MM.1S (cell line): ENCODE results near the gene ENPEP.

ENCODE experiments used
- DNase-seq: peaks from one replicate; pipeline ENCODE4 v3.0.0-alpha.2; 2015
- H2AFZ ChIP-seq: fragments of 300-600 bp; sonication (generic); 2 replicates; pipeline ENCODE4 v1.6.0; 2016; ENCODE audit warnings: antibody characterized with exemption, low read length
- H3F3A ChIP-seq: fragments of 300-600 bp; sonication (generic); 2 replicates; pipeline ENCODE4 v1.6.1; 2016; ENCODE audit warnings: mild to moderate bottlenecking, antibody characterized with exemption, low read length, moderate library complexity, mixed read lengths; ENCODE audit not compliant: insufficient read depth
- H3K27ac ChIP-seq: fragments of 300-600 bp; sonication (generic); 2 replicates; pipeline ENCODE4 v1.5.1; 2016; ENCODE audit warnings: mild to moderate bottlenecking, low read length
- H3K27me3 ChIP-seq: fragments of 300-600 bp; sonication (generic); replicated peaks from 2 replicates; pipeline ENCODE4 v1.6.0; 2016; ENCODE audit warnings: low read length; ENCODE audit not compliant: insufficient read depth
- H3K36me3 ChIP-seq: fragments of 300-600 bp; sonication (generic); replicated peaks from 2 replicates; pipeline ENCODE4 v1.6.1; 2016; ENCODE audit warnings: mild to moderate bottlenecking, low read length, mixed read lengths; ENCODE audit not compliant: insufficient read depth
- H3K4me1 ChIP-seq: fragments of 300-600 bp; sonication (generic); 2 replicates; pipeline ENCODE4 v1.6.1; 2016; ENCODE audit warnings: low read length, mixed read lengths
- H3K4me2 ChIP-seq: fragments of 300-600 bp; sonication (generic); 2 replicates; pipeline ENCODE4 v1.6.0; 2016; ENCODE audit warnings: low read depth, low read length
- H3K4me3 ChIP-seq: fragments of 300-600 bp; sonication (generic); 2 replicates; pipeline ENCODE4 v1.5.1; 2016; ENCODE audit warnings: low read length, mixed read lengths
- H3K79me2 ChIP-seq: fragments of 300-600 bp; sonication (generic); 2 replicates; pipeline ENCODE4 v1.6.1; 2016; ENCODE audit warnings: mixed run types, low read length, mixed read lengths
- H3K9ac ChIP-seq: fragments of 300-600 bp; sonication (generic); 2 replicates; pipeline ENCODE4 v1.6.1; 2016; ENCODE audit warnings: low read length, mixed read lengths
- H3K9me2 ChIP-seq: fragments of 300-600 bp; sonication (generic); replicated peaks from 2 replicates; pipeline ENCODE4 v1.6.1; 2016; ENCODE audit warnings: mild to moderate bottlenecking, low read length, mixed read lengths; ENCODE audit not compliant: insufficient read depth
- H3K9me3 ChIP-seq: fragments of 300-600 bp; sonication (generic); replicated peaks from 2 replicates; pipeline ENCODE4 v1.6.1; 2016; ENCODE audit warnings: mild to moderate bottlenecking, low read length, mixed read lengths; ENCODE audit not compliant: insufficient read depth
- H4K20me1 ChIP-seq: fragments of 300-600 bp; sonication (generic); 2 replicates; pipeline ENCODE4 v1.6.1; 2016; ENCODE audit warnings: mild to moderate bottlenecking, low read length, moderate library complexity, mixed read lengths; ENCODE audit not compliant: insufficient read depth
- EZH2 ChIP-seq: fragments of 300-600 bp; sonication (generic); optimal IDR thresholded peaks from 2 replicates; pipeline ENCODE3; 2017; ENCODE audit warnings: low read depth, mild to moderate bottlenecking, antibody characterized with exemption, low read length, mixed read lengths
- EZH2phosphoT487 ChIP-seq: fragments of 300-600 bp; sonication (generic); IDR thresholded peaks from 2 replicates; pipeline ENCODE4 v1.6.1; 2018; ENCODE audit warnings: antibody characterized with exemption, low read length
- TF ChIP-seq, protein P1 (sequence below): fragments of 300-600 bp; sonication (generic); IDR thresholded peaks from 2 replicates; pipeline ENCODE4 v1.5.1; 2016; ENCODE audit warnings: antibody characterized with exemption, low read length, mixed read lengths

Gene ENPEP

GRCh38 chr4:110493520-110493919, 17.6 kb downstream of the ENPEP start:
- no peak for DNase-seq
- Histone ChIP-seq H3K9ac (no peak overlapping the region), H3K4me2 (no peak overlapping the region), H3K4me3 (no peak overlapping the region), H2AFZ (no peak overlapping the region), H3K36me3 (no peaks in the 10 kb centered on the region), H3F3A (no peaks in the 10 kb centered on the region), H3K9me3 (no peaks in the 10 kb centered on the region), H3K27me3 (no peaks in the 10 kb centered on the region), H3K4me1 (peaks cover 5% of the 10 kb centered on the region), H3K27ac (no peak overlapping the region), H3K79me2 (no peaks in the 10 kb centered on the region), H4K20me1 (no peaks in the 10 kb centered on the region), H3K9me2 (no peaks in the 10 kb centered on the region)
- TF ChIP-seq, protein P1, sequence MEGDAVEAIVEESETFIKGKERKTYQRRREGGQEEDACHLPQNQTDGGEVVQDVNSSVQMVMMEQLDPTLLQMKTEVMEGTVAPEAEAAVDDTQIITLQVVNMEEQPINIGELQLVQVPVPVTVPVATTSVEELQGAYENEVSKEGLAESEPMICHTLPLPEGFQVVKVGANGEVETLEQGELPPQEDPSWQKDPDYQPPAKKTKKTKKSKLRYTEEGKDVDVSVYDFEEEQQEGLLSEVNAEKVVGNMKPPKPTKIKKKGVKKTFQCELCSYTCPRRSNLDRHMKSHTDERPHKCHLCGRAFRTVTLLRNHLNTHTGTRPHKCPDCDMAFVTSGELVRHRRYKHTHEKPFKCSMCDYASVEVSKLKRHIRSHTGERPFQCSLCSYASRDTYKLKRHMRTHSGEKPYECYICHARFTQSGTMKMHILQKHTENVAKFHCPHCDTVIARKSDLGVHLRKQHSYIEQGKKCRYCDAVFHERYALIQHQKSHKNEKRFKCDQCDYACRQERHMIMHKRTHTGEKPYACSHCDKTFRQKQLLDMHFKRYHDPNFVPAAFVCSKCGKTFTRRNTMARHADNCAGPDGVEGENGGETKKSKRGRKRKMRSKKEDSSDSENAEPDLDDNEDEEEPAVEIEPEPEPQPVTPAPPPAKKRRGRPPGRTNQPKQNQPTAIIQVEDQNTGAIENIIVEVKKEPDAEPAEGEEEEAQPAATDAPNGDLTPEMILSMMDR: no peak
- no peak for TF ChIP-seq EZH2
- TF ChIP-seq EZH2phosphoT487: no peak

GRCh38 chr4:110498420-110498819, 22.5 kb downstream of the ENPEP start:
- no peak overlapping the region for H3K4me3 ChIP-seq
- no peaks in the 10 kb centered on the region for H3K79me2 ChIP-seq
- no peaks in the 10 kb centered on the region for H3K27me3 ChIP-seq
- H3K9me3 ChIP-seq: no peaks in the 10 kb centered on the region
- H3K27ac ChIP-seq: no peak overlapping the region
- no peak overlapping the region for H3K9ac ChIP-seq
- no peaks in the 10 kb centered on the region for H3K4me1 ChIP-seq
- no peaks in the 10 kb centered on the region for H3K36me3 ChIP-seq
- no peaks in the 10 kb centered on the region for H4K20me1 ChIP-seq
- TF ChIP-seq, protein P1: no peak
- TF ChIP-seq EZH2 (no peak), EZH2phosphoT487 (no peak)
- DNase-seq: no peak
- no peaks in the 10 kb centered on the region for H3K9me2 ChIP-seq
- no peaks in the 10 kb centered on the region for H3F3A ChIP-seq
- H3K4me2 ChIP-seq: no peak overlapping the region
- no peak overlapping the region for H2AFZ ChIP-seq

DNA sequence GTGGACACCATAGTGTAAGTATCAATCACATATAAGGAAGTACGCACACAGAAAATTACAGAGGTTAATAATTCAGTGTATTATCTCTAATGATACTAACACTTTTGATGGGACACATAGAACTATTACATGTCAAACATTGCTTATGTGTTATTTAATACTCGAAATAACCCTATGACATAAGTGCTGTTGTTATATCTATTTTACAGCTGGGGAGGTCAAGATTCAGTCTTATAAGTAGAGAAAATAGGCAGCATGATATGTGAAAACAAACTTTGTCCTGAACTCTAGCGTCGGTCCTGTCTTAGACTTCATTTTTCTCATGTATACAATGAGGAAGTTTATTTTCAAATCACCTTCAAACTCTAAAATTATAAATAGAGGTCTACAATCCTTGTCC, 23.2 kb downstream of the ENPEP start:
- DNase-seq: no peak
- H2AFZ ChIP-seq: no peak overlapping the region
- no peaks in the 10 kb centered on the region for H3F3A ChIP-seq
- no peak overlapping the region for H3K4me3 ChIP-seq
- H3K4me1 ChIP-seq: 0 out of 2 replicates have a peak, but pooled peaks cover 6% of the 10 kb centered on the region
- H3K9me2 ChIP-seq: no peaks in the 10 kb centered on the region
- no peak overlapping the region for H3K4me2 ChIP-seq
- no peak for TF ChIP-seq EZH2phosphoT487
- TF ChIP-seq, protein P1: no peak
- no peak for TF ChIP-seq EZH2
- no peak overlapping the region for H3K9ac ChIP-seq
- no peaks in the 10 kb centered on the region for H3K9me3 ChIP-seq
- H3K36me3 ChIP-seq: no peaks in the 10 kb centered on the region
- no peaks in the 10 kb centered on the region for H3K79me2 ChIP-seq
- no peaks in the 10 kb centered on the region for H4K20me1 ChIP-seq
- H3K27me3 ChIP-seq: no peaks in the 10 kb centered on the region
- no peak overlapping the region for H3K27ac ChIP-seq

DNA sequence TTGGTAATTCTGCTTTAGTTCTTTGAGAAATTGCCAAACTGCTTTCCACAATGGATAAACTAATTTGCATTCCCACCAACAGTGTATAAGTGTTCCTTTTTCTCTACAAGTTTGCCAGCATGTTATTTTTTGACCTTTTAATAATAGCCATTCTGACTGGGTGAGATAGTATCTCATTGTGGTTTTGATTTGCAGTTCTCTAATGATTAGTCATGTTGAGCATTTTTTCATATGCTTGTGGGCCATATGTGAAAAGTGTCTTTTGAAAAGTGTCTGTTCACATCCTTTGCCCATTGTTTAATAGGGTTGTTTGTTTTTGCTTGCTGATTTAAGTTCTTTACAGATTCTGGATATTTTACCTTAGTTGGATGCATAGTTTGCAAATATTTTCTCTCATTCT, 25.9 kb downstream of the ENPEP start:
- Histone ChIP-seq H3K4me2 (no peak overlapping the region), H2AFZ (no peak overlapping the region), H3K27ac (no peak overlapping the region), H3K4me1 (0 out of 2 replicates have a peak, but pooled peaks cover 7% of the 10 kb centered on the region), H3K9me3 (no peaks in the 10 kb centered on the region), H3K9ac (no peak overlapping the region), H3K36me3 (no peaks in the 10 kb centered on the region), H4K20me1 (no peaks in the 10 kb centered on the region), H3K27me3 (no peaks in the 10 kb centered on the region), H3K79me2 (no peaks in the 10 kb centered on the region), H3F3A (no peaks in the 10 kb centered on the region), H3K4me3 (no peak overlapping the region), H3K9me2 (no peaks in the 10 kb centered on the region)
- TF ChIP-seq, protein P1: no peak
- TF ChIP-seq EZH2: no peak
- no peak for TF ChIP-seq EZH2phosphoT487
- DNase-seq: no peak
